ENCODE results near the gene IL36RN.
"Not testable (repeated sequence)": the region's sequence is repeated elsewhere in the genome, so short reads cannot be mapped to it uniquely, and the experiment has no call there.

Gene IL36RN

GRCh38 chr2:113075600-113075999, 16.6 kb downstream of the IL36RN start:
- DNase-seq: no peak

- no peak for DNase-seq
Measured at GRCh38 chr2:113076954-113077669, 18.1 kb downstream of the IL36RN start.

GRCh38 chr2:113077921-113078320, 18.9 kb downstream of the IL36RN start:
- DNase-seq: no peak

- peak; percentile 40 for DNase-seq
Measured at GRCh38 chr2:113078350-113078839, 19.4 kb downstream of the IL36RN start.

- DNase-seq: no peak
Measured at GRCh38 chr2:113079131-113079530, 20.1 kb downstream of the IL36RN start.

GRCh38 chr2:113080134-113080533, 21.1 kb downstream of the IL36RN start:
- DNase-seq: peak; percentile 44

- DNase-seq: no peak
Measured at GRCh38 chr2:113081488-113082210, 22.7 kb downstream of the IL36RN start.

GRCh38 chr2:113083296-113083695, 24.3 kb downstream of the IL36RN start:
- no peak for DNase-seq

- DNase-seq: no peak
Measured at GRCh38 chr2:113084249-113085000, 25.4 kb downstream of the IL36RN start.

GRCh38 chr2:113085542-113085941, 26.5 kb downstream of the IL36RN start:
- no peak for DNase-seq

GRCh38 chr2:113088213-113088992, 29.4 kb downstream of the IL36RN start:
- DNase-seq: no peak

- DNase-seq: no peak
Measured at GRCh38 chr2:113089916-113090315, 30.9 kb downstream of the IL36RN start.

GRCh38 chr2:113091231-113091896, 32.4 kb downstream of the IL36RN start:
- DNase-seq: no peak

GRCh38 chr2:113092864-113093612, 34.0 kb downstream of the IL36RN start:
- no peak for DNase-seq

GRCh38 chr2:113093613-113093977, 34.6 kb downstream of the IL36RN start:
- no peak for DNase-seq

- not testable (repeated sequence) for DNase-seq
Measured at GRCh38 chr2:113096306-113096705, 37.3 kb downstream of the IL36RN start.

GRCh38 chr2:113096842-113097618, 38.0 kb downstream of the IL36RN start:
- not testable (repeated sequence) for DNase-seq

GRCh38 chr2:113098041-113098440, 39.0 kb downstream of the IL36RN start:
- DNase-seq: no peak

- DNase-seq: no peak
Measured at GRCh38 chr2:113098532-113098931, 39.5 kb downstream of the IL36RN start.

- no peak for DNase-seq
Measured at GRCh38 chr2:113102133-113102532, 43.1 kb downstream of the IL36RN start.

GRCh38 chr2:113103277-113103676, 44.3 kb downstream of the IL36RN start:
- no peak for DNase-seq

All from left hindlimb (tissue), 1 donor.